SK-N-SH (cell line): Measurements from ENCODE around the gene NEGR1.

ENCODE experiments used
- CTCF ChIP-seq: fragments of 200-600 bp; sonication (generic); IDR thresholded peaks from 2 replicates; pipeline ENCODE4 v1.6.1; 2017; ENCODE audit warnings: antibody characterized with exemption, mild to moderate bottlenecking, moderate library complexity
- ELF1 ChIP-seq: IDR thresholded peaks from 2 replicates; pipeline ENCODE4 v1.4.0; 2012
- EP300 ChIP-seq, 2 experiments: IDR thresholded peaks; 2 replicates each; pipeline versions ENCODE4 v1.4.0 to v1.6.1; 2012; ENCODE audit warnings: borderline replicate concordance in 1 of 2, low read depth in 1 of 2, low read length in 1 of 2
- GABPA ChIP-seq: IDR thresholded peaks from 2 replicates; pipeline ENCODE4 v1.4.0; 2012; ENCODE audit warnings: low read depth, mild to moderate bottlenecking
- JUND ChIP-seq: IDR thresholded peaks from 2 replicates; pipeline ENCODE4 v1.4.0; 2012
- MAX ChIP-seq: IDR thresholded peaks from 2 replicates; pipeline ENCODE4 v1.4.0; 2012; ENCODE audit warnings: low read depth
- POLR2AphosphoS5 ChIP-seq: IDR thresholded peaks from 2 replicates; pipeline ENCODE4 v1.6.1; 2012; ENCODE audit warnings: low read depth, low read length
- RFX5 ChIP-seq: IDR thresholded peaks from 2 replicates; pipeline ENCODE4 v1.6.1; 2012; ENCODE audit warnings: mild to moderate bottlenecking, improper control_type of control experiment, low read length
- SIN3A ChIP-seq: IDR thresholded peaks from 2 replicates; pipeline ENCODE4 v1.6.1; 2012; ENCODE audit warnings: low read depth, mild to moderate bottlenecking, low read length, moderate library complexity, borderline replicate concordance
- SMC3 ChIP-seq: IDR thresholded peaks from 2 replicates; pipeline ENCODE4 v1.6.1; 2012; ENCODE audit warnings: low read depth, low read length, improper control_type of control experiment
- TAF1 ChIP-seq: IDR thresholded peaks from 2 replicates; pipeline ENCODE4 v1.6.1; 2012; ENCODE audit warnings: low read depth, mild to moderate bottlenecking, low read length, moderate library complexity, borderline replicate concordance
- YY1 ChIP-seq: IDR thresholded peaks from 2 replicates; pipeline ENCODE4 v1.4.0; 2012; ENCODE audit warnings: low read depth, mild to moderate bottlenecking

- no peak for TF ChIP-seq SIN3A
- no peak for TF ChIP-seq JUND
- no peak for TF ChIP-seq MAX
- TF ChIP-seq YY1 = no peak
- no peak for TF ChIP-seq POLR2AphosphoS5
- no peak for TF ChIP-seq RFX5
- no peak for TF ChIP-seq CTCF
- TF ChIP-seq SMC3 = no peak
- no peak for TF ChIP-seq EP300 (IDR thresholded peaks at IDR 0.05; ENCODE audit: borderline replicate concordance in 1 of 2, low read depth in 1 of 2, low read length in 1 of 2)
- no peak for TF ChIP-seq TAF1
- TF ChIP-seq GABPA = no peak
- no peak for TF ChIP-seq ELF1
These were observed 60.5 kb downstream of the NEGR1 start for GRCh38 chr1:72221811-72222210.
